GM12865 (cell line): Measurements from ENCODE around the gene ACTRT2.

Experiments
- DNase-seq: peaks from one replicate; pipeline ENCODE4 v3.0.0; 2010; ENCODE audit warnings: low read depth
- H3K4me3 ChIP-seq: 2 replicates; pipeline ENCODE4 v1.5.1; 2011; ENCODE audit warnings: mild to moderate bottlenecking, low read depth, low read length, control low read depth
- CTCF ChIP-seq: IDR thresholded peaks from 2 replicates; pipeline ENCODE4 v1.5.1; 2011; ENCODE audit warnings: low read length, control low read depth, low read depth, inconsistent platforms; ENCODE audit not compliant: insufficient read depth; ENCODE audit errors: missing control alignments

Gene ACTRT2

GRCh38 chr1:3063379-3064295, 42.4 kb downstream of the ACTRT2 start:
- no peak for TF ChIP-seq CTCF
- H3K4me3 ChIP-seq = no peak overlapping the region
- no peak for DNase-seq

GRCh38 chr1:3064296-3064850, 43.1 kb downstream of the ACTRT2 start:
- no peak for TF ChIP-seq CTCF
- H3K4me3 ChIP-seq = no peak overlapping the region
- DNase-seq = no peak

- no peak overlapping the region for H3K4me3 ChIP-seq
- TF ChIP-seq CTCF = no peak
- no peak for DNase-seq
These were observed 43.6 kb downstream of the ACTRT2 start for GRCh38 chr1:3064901-3065300.

- H3K4me3 ChIP-seq = no peak overlapping the region
- no peak for TF ChIP-seq CTCF
- DNase-seq = no peak
These were observed 44.1 kb downstream of the ACTRT2 start for GRCh38 chr1:3065396-3065795.

- no peak overlapping the region for H3K4me3 ChIP-seq
- TF ChIP-seq CTCF = no peak
- DNase-seq = no peak
These were observed 44.5 kb downstream of the ACTRT2 start for GRCh38 chr1:3065797-3066196.

GRCh38 chr1:3066250-3066711, 45.0 kb downstream of the ACTRT2 start:
- H3K4me3 ChIP-seq = no peak overlapping the region
- TF ChIP-seq CTCF = no peak
- DNase-seq = no peak

- no peak overlapping the region for H3K4me3 ChIP-seq
- TF ChIP-seq CTCF = no peak
- no peak for DNase-seq
These were observed 45.6 kb downstream of the ACTRT2 start for GRCh38 chr1:3066826-3067225.
